Measurements from ENCODE around the gene TMEM163. TPM values are rescaled to one million over a fixed set of nuclear protein-coding genes. Genes with fewer than 3 reads are reported as not detected.
A peak's percentile ranks its signal among the peaks of the same experiment; 100 is the strongest.

TMEM163 gene
- total RNA-seq, 6 experiments from 2014 or later, result not detected

GRCh38 chr2:134446383-134447017, 272.3 kb downstream of the TMEM163 start:
- no peak overlapping the region; the same call in 1 of the 2 replicates for H3K4me3 Mint-ChIP-seq
- peak; percentile 48 for DNase-seq
- no peaks in the 10 kb centered on the region for H3K9me3 Mint-ChIP-seq
- no peak for TF ChIP-seq CTCF (IDR thresholded peaks at IDR 0.05)
- H3K4me1 Mint-ChIP-seq (ENCODE audit: low read depth), result peaks cover 35% of the 10 kb centered on the region
- H3K36me3 Mint-ChIP-seq (ENCODE audit: low read depth), result peaks cover 14% of the 10 kb centered on the region
- peak overlapping the region; percentile 27; the same call in 1 of the 2 replicates for H3K27ac Mint-ChIP-seq
- peaks cover 8% of the 10 kb centered on the region for H3K27me3 Mint-ChIP-seq (ENCODE audit: insufficient read depth)

- Mint-ChIP-seq H3K9me3 (no peaks in the 10 kb centered on the region), H3K27ac (peak overlapping the region; percentile 27; the same call in 1 of the 2 replicates), H3K4me3 (no peak overlapping the region; the same call in 1 of the 2 replicates), H3K4me1 (ENCODE audit: low read depth) (peaks cover 35% of the 10 kb centered on the region), H3K27me3 (ENCODE audit: insufficient read depth) (peaks cover 8% of the 10 kb centered on the region), H3K36me3 (ENCODE audit: low read depth) (peaks cover 14% of the 10 kb centered on the region)
- no peak for DNase-seq
- no peak for TF ChIP-seq CTCF (IDR thresholded peaks at IDR 0.05)
Observed at GRCh38 chr2:134445985-134446382, 272.8 kb downstream of the TMEM163 start.

GRCh38 chr2:134445116-134445515, 273.7 kb downstream of the TMEM163 start:
- peaks cover 7% of the 10 kb centered on the region for H3K27me3 Mint-ChIP-seq (ENCODE audit: insufficient read depth)
- H3K4me1 Mint-ChIP-seq (ENCODE audit: low read depth), result peaks cover 28% of the 10 kb centered on the region
- peaks cover 18% of the 10 kb centered on the region for H3K36me3 Mint-ChIP-seq (ENCODE audit: low read depth)

GRCh38 chr2:134443814-134444480, 274.9 kb downstream of the TMEM163 start:
- no peak for TF ChIP-seq CTCF (IDR thresholded peaks at IDR 0.05)
- peaks cover 28% of the 10 kb centered on the region for H3K4me1 Mint-ChIP-seq (ENCODE audit: low read depth)
- peaks cover 5% of the 10 kb centered on the region for H3K27me3 Mint-ChIP-seq (ENCODE audit: insufficient read depth)
- H3K4me3 Mint-ChIP-seq, result no peak overlapping the region
- DNase-seq, result no peak
- H3K9me3 Mint-ChIP-seq, result no peaks in the 10 kb centered on the region
- peaks cover 17% of the 10 kb centered on the region for H3K36me3 Mint-ChIP-seq (ENCODE audit: low read depth)
- no peak overlapping the region for H3K27ac Mint-ChIP-seq

More at GRCh38 chr2:134445116-134445515, 273.7 kb downstream of the TMEM163 start:
- Mint-ChIP-seq H3K4me3 (no peak overlapping the region), H3K27ac (no peak overlapping the region), H3K9me3 (no peaks in the 10 kb centered on the region)
- TF ChIP-seq CTCF (IDR thresholded peaks at IDR 0.05), result no peak
- DNase-seq, result no peak

GRCh38 chr2:134441153-134441863, 277.5 kb downstream of the TMEM163 start:
- H3K27ac Mint-ChIP-seq, result no peak overlapping the region
- H3K27me3 Mint-ChIP-seq (ENCODE audit: insufficient read depth), result peaks cover 5% of the 10 kb centered on the region
- DNase-seq, result no peak
- TF ChIP-seq CTCF (IDR thresholded peaks at IDR 0.05), result no peak
- peaks cover 25% of the 10 kb centered on the region for H3K4me1 Mint-ChIP-seq (ENCODE audit: low read depth)
- peaks cover 16% of the 10 kb centered on the region for H3K36me3 Mint-ChIP-seq (ENCODE audit: low read depth)
- no peak overlapping the region for H3K4me3 Mint-ChIP-seq
- H3K9me3 Mint-ChIP-seq, result no peaks in the 10 kb centered on the region

All from HFFc6 (cell line).